ENCODE results near the gene IPO4.

The IPO4 gene

GRCh38 chr14:24130717-24131548 lies 57.7 kb downstream of the IPO4 start:
- DNase-seq = no peak

DNA sequence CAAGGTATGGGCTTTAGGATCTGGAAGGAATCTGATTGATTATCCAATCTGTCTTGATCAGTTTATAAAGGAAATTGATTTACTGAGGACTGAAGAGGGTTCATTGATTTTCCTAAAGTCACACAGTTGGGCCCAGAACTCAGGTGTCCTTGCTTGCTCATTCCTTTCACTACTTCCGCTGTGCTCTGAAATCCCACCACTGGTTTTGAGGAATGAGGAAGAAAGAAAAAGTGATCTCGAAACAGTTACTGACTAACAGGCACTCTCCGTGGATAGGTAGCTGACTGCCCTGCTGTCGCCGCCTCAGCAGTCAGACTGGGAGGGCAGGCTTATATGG lies 58.3 kb downstream of the IPO4 start, which contains the start of gene FITM1:
Gene FITM1, plus strand, starts transcription at position 280 of the 337 bp plus-strand sequence. CDS start 905 bp downstream, outside the sequence.
- no peak for DNase-seq

Data from fibroblast of skin of abdomen (primary cell).